ENCODE results near the gene SHISAL1. TPM values are rescaled to one million over a fixed set of nuclear protein-coding genes. Genes with fewer than 3 reads are reported as not detected.

The SHISAL1 gene
- total RNA-seq, 1 donor from 2014 or later = 2.8 TPM

- Mint-ChIP-seq H3K27me3 (peaks cover 33% of the 10 kb centered on the region), H3K36me3 (no peaks in the 10 kb centered on the region), H3K4me1 (ENCODE audit: unreplicated experiment) (no peaks in the 10 kb centered on the region), H3K4me3 (no peak overlapping the region), H3K27ac (no peak overlapping the region), H3K9me3 (no peaks in the 10 kb centered on the region)
- DNase-seq (ENCODE audit: extremely low spot score, unreplicated experiment) = no peak
- TF ChIP-seq CTCF (conservative IDR thresholded peaks at IDR 0.05) = no peak
Measured at GRCh38 chr22:44195189-44195871, 117.4 kb downstream of the SHISAL1 start.

GRCh38 chr22:44194569-44194968 is 118.2 kb downstream of the SHISAL1 start:
- Mint-ChIP-seq H3K4me3 (no peak overlapping the region), H3K27ac (no peak overlapping the region), H3K27me3 (peaks cover 33% of the 10 kb centered on the region), H3K9me3 (no peaks in the 10 kb centered on the region), H3K36me3 (no peaks in the 10 kb centered on the region), H3K4me1 (ENCODE audit: unreplicated experiment) (no peaks in the 10 kb centered on the region)
- DNase-seq (ENCODE audit: extremely low spot score, unreplicated experiment) = no peak
- TF ChIP-seq CTCF (conservative IDR thresholded peaks at IDR 0.05) = no peak

Other genes starting within 250 kb of the SHISAL1 start
- gene PARVG, start 132.0 kb downstream of the SHISAL1 start, total RNA-seq (ENCODE audit: low replicate concordance) = 0.19 and 0.21 TPM in 2 replicates
- gene RTL6, start 185.3 kb upstream of the SHISAL1 start, total RNA-seq (ENCODE audit: low replicate concordance) = 43.6 and 44.6 TPM in 2 replicates